GM21737 (cell line): ENCODE measurements around the gene CMYA5.

Experiments used
- ATAC-seq: cut with Tn5 transposase; IDR thresholded peaks from one replicate; pipeline ENCODE4 v1.9.1; 2021; ENCODE audit warnings: mild to moderate bottlenecking, moderate library complexity; ENCODE audit not compliant: unreplicated experiment

CMYA5 gene

DNA sequence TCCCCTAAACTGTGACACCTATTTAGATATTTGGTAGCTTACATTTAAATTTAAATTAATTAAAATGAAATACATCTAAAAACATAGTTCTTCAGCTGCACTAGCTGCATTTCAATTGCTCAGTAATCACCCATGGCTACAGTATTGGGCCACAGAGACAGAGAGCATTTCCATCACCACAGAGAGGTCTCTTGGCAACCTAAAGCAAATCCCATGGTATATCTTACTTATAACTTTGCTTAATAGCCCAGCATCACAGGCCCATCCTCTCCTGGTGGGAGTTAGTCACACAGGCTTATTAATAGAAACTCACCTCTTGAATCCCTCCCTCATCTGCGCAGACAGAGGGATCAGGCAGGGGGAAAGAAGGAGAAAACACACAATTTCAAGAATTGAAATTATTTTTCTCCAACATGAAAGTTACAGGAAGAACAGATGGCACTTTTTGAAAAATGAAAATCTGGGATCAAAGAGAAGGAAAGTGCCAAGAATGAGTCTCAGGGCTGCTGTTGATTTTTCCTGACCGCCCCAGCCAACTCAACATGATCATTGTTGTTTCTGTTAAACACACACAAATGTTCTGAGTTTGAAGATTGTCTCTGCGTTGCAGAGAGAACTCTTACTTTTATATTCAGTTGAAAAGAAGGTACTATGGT lies 144.6 kb downstream of the CMYA5 start:
- ATAC-seq: no peak

DNA sequence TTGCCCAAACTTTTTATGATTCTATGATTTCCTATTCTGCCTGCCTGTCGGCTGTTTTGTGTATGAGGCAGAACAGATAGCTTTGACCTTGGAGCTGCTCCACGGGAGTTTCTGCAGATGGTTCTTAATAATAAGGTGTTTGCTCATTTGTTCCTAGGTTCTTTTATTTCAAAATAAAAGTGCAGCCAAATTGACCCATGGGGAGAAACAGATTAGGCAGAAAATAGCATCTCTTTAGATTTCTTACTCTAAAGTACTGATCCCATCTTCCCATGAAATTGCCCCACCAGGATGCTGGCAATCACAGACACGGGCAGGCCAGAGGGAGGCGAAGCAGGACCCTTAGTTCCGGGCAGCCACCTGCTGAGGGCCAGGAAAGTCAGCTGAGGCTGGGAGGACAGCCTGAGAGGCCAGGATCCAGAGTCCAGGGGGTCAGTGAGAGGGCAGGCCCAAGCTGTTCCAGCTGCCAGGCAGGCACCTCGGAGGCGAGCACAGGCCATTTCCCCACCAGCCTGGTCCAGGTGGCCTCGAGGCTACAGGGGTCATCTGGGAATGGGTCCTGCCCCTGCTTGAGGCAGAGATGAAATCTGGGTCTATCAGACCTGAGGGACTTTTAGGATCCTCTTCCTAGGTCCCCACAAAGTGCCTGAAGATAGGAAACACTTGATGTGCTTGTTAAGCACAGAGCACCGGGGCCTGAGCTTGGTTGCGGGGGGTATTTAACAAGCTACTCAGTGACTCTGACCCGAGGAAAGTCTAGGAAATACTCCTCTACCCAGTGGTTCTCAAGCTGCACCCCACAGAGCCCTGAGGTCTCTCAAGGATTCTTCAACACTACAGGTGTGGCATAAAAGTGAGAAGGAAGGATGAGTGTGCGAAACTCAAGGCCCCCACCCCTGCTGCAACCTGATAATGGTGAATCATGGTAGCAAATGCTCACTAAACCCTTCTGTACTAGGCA lies 145.4 kb downstream of the CMYA5 start:
- ATAC-seq: no peak

DNA sequence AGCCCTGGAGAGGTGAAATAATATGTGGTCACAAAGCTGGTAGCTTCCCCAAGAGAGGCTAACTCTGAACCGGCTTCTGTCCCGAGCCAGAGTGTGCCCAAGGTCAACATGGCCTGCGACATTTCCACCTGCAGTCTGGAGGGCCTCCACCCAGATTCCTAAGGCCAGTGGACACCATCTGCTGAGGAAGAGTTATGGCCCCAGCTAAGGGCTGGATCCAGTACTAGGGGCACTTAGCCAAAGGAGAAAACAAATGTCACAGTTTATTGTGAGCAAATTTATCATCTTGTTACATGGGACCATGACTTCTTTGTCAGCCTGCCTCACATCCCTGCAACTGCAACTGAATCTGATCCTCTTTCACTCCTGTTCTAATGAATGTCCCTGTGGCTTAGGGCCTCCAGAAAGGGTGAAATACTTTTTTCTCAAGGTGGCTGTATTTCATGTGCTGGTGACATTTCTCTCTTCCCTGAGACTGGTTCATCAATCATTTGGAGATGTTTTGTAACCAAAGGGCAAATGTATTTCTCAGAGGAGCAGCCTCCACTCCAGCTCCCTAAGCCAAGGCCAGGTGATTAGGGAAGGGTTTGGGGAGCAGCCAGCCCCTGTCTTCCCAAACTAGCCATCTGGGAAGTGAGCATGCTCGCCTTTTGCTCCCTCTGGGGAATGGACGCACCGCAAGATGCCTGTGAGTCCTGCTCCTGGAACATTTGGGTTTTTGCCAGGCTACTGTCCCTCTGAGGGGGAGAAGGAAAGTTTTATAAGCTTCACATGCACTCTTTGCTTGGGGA lies 148.3 kb downstream of the CMYA5 start:
- no peak for ATAC-seq

DNA sequence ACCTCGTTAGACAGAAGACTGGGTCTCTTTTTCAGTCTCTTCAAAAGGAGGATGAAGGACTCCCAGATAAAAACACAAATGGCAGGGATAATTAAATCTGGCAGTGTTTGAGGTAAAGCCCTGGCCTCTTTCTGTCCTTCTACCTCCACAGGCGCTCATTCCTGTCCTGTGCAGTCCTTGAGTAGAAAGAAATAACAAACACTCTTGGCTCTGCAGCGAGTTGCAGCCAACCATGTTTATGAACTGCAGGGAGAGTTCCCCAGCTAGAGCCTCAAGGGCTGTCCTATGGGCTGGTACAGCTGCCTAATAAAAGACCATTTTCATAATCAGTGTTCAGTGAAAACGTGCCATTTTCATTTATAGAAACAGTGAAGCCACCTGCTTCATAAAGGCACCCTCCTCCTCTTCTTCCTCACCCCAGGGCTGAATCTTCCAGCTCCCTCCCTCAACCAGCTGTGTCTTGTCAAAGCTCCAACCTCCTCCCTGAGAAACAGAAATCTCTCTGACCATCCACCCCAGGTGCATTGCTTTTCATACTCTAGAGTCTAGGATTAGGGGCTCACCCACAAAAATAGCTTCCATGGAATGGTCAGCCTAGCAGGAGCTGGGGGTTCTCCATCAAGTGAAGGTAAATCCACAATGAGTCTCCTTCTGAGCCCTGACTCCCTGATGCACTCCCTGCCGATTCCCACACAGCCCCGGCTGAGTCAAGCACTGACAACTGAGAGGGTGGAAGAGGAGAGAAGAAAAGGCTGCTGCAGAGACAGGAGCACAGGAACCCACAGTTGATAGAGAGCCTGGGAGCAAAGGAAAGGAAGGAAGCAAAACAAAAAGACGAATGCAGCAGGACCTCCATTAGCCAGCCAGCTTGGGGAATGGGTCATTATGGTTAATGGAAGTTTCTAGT lies 150.7 kb downstream of the CMYA5 start:
- ATAC-seq: no peak

DNA sequence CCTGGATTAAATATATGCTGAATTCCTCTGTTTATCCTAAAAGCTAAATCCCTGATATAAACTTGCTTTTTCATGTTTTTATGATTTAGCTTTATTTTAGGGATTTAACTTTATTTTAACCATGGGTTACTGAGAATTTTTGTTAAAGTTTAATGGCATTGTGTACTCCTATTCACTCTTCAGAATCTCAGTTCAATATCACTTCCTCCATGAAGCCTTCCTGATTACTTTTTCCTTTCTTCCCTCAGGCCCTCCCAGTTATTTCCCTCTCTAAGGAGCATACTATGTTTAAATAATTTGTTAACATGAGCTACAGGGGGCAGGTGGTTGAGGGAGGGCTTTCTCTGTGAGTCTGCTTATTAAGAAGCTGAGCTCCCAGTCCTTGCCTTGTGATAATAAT lies 151.5 kb downstream of the CMYA5 start:
- no peak for ATAC-seq

DNA sequence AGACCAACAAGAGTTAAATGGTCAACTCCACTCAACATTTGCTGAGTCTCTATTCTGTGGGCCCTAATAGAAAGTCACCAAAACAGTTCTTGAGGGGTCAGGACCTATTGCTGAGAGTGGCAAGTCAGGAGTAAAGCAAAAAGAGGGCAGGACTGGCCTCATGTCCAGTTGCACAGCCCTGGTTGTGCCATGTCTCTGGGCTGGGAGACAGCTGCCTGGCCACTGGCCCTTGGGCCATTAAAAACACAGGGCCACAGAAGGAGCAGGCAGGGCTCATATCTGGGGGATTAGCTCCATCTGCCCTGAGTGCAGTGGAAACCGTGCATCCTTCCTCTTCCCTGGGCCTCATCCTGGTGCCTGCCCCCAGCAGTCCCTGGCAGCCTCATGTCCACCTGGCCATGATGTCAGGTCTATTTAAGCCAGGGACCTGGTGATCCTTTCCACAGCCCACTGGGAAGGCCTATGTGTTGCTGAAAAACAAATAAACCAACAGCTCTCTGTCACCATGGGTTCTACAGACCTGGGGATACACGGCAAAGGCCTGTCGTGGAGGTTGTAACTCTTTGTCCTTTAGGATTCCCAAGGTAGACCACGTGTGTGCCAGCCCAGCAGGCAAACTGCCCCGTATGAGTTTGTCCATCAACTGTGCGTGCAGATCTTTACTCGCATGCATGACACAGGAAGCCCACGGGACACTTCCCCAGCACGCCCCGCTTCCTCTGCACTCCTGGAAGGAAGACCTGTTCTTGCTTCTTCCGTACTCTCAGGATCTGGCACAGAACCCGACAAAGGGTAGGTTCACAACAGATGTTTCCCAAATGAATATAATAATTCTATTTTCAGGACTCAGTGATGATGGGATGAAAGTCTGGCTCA lies 152.6 kb downstream of the CMYA5 start:
- no peak for ATAC-seq

DNA sequence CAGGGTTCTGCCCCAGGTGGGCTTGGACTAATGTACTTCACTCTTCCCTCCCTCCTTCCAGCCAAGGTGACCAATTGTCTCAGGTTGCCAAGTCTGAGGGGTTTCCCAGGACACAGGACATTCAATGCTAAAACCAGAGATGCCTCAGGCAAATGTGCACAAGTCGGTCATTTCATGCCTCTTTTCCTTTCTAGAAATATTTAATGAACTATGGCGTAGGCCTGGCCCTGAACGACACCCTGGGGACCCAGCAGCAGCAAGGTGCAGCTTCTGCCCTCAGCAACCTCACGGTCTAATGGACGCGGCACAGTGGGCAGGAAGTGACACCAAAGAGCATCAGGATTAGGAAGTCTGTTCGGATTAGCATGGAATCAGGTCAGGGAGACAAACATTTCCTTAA lies 153.4 kb downstream of the CMYA5 start:
- no peak for ATAC-seq

DNA sequence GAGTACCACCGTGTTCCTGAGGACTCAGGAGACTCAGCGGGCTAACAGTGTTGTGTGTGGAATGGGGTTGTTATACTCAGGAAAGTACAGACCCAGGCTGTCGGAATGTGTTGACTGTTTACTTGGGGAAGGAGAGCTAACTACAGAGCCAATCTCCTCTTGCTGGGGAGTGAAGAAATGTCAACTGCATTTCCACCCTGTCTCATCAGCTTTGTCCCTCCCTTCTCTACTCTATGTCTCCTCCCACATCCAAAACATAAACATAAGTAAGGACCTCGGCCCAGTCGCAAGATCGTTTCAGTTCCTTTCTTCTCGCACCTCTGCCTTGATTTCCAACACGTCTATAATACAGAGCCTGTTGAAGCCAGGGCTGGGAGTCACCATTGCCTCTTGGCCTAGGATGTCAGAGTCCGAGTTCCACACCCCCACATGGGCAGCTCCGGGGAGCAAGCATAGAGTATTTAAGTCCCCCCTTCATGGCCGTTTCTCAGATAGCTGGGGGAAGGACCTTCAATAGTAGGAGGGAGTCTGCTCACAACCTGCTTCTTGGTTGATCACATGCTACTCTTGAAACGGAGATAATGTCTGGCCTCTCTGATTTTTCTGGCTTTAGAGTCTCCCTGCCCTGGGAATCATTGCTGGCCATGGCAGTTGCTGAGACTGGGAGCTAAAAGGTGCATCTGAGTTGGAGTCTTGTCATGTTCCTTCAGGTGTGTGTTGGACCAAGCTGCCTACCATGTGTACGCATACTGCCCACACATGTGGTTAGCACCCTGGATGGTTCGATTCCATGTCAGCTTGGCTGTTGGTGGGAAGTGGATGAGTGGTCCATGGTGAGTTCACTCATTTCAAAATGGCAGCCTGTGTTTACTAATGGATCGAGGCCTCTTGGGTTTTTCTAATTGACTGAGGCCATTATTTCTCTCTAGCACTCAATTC lies 154.1 kb downstream of the CMYA5 start:
- no peak for ATAC-seq

DNA sequence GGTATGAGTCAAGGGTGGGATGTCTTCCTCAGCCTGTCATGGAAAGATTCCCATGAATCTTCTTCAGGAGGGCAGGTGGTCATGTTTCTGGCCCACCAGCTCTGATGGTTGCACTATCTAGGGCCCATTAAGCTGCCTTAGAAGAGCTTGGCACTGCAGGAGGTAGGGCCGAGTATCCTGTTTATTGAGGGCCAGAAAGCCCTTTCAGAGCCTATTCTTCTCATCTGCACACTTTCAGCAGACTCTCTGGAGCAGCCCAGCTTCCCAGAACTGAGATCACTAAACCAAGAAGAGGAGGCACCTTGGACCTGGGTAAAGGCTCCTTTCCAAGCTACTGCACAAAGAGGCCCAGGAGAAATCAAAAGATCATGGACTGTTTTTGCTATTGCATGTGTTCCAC lies 154.9 kb downstream of the CMYA5 start:
- no peak for ATAC-seq

DNA sequence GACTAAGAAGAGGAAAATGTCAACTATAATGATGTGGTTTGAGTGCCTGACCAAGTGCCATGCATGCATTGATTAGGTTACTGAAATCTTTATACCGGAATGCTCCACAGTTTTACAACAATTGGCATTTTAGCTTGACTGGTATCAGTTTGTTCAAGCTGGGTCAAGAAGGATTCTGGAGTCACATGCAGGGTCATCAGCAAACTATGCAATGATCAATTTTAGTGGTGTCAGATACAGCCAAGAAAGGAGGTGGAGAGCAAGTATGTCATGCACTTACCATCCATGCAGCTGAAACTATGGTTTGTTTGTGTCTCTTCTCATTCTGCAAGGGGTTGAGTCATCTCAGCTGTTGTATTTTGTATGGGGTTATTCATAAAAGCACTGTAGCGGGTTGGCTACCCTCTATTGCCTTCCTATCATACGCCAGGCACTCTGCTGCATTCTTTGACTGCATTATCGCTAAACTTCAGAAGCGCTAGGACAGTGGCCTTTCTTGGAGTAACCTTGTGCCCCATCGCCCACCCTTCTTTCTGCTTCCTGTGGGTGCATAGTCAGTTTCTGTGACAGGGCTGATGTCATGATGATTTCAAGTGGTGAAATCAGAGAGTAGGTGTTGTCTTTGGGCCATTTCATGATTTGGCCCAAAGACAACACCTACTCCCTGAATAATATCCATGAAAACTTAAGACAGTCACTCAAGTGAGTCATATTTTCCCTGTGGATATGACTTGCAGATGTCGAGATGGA lies 156.0 kb downstream of the CMYA5 start:
- no peak for ATAC-seq

DNA sequence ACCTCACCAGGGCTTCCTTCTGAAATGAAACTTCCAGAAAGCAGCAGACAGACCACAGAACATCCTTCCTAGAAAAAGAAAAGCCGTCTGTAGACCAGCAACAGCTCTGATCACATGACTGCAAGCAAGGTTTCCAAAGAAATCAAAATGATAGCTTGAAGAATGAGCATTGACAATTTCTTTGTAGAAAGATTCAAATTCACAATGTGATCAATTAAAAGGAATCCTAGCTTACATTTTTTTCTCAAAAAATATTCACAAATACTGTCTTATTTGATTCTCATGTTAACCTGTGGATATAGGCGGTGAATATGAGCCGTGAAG lies 156.5 kb downstream of the CMYA5 start:
- ATAC-seq: no peak

DNA sequence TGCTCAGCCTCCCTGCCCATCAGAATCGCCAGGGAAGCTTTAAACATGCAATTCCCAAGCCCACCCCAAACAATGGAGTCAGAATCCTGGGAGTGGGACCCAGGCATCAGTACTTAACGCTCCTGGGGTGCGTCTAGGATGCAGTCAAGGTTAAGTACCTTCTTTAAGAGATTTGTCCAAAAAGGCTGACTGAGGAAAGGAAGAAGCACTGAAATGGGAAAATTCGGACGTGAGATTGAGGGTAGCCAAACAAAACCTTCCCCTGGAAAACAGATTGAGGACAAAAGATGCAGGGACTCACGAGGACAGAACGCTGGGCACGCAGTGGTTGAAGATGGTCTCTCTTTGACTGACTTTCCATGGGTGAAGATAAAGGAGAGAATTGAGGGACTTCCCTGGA lies 157.9 kb downstream of the CMYA5 start:
- no peak for ATAC-seq

DNA sequence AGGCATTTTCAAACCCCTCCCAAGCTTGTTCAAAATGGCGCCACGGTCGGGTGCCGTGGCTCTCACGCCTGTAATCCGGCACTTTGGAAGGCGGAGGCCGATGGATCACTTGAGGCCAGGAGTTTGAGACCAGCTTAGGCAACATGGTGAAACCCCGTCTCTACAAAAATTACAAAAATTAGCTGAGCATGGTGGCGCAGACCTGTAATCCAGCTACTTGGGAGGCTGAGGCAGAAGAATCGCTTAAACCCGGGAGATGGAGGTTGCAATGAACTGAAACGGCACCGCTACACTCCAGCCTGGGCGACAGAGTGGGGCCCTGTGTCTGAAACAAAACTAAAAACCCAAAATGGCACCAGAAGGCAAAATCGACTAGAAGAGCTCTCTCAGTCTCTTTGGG lies 159.4 kb downstream of the CMYA5 start:
- no peak for ATAC-seq
